ENCODE measurements around the gene PARM1. TPM values are rescaled to one million over a fixed set of nuclear protein-coding genes. Genes with fewer than 3 reads are reported as not detected.

Gene PARM1
- total and polyA plus RNA-seq, 2 of the 4 experiments (the other 2 are of a cell fraction) = 0.07 to 0.18 TPM

GRCh38 chr4:75087416-75087815, 154.5 kb downstream of the PARM1 start:
- H3K14ac ChIP-seq (replicated peaks; ENCODE audit: low read depth, low read length) = no peak overlapping the region
- H2BK15ac ChIP-seq (ENCODE audit: low read depth, low read length) = no peak overlapping the region
- no peak overlapping the region for H3K4me2 ChIP-seq (ENCODE audit: low read depth, low read length)
- DNase-seq (no peak), ATAC-seq (ENCODE audit: low read depth) (no peak)
- in situ Hi-C loops (cut with MboI; ENCODE audit: low sequenced_read_pairs) = no loop called here
- H3K4me3 ChIP-seq (ENCODE audit: insufficient read depth, low read depth, low read length) = no peak overlapping the region
- H2BK120ac ChIP-seq (ENCODE audit: low read depth, low read length) = no peak overlapping the region
- H2AK9ac ChIP-seq (replicated peaks; ENCODE audit: low read depth, low read length, poor library complexity) = no peak overlapping the region
- H2AFZ ChIP-seq (replicated peaks; ENCODE audit: low read length, poor library complexity) = no peak overlapping the region
- no peaks in the 10 kb centered on the region for H3K9me3 ChIP-seq (ENCODE audit: control insufficient read depth, insufficient read depth, low read length)
- intact Hi-C loops (cut with micrococcal nuclease) = no loop called here
- H3K23ac ChIP-seq (ENCODE audit: low read depth, low read length) = no peak overlapping the region
- H4K5ac ChIP-seq (ENCODE audit: low read depth, low read length) = no peak overlapping the region
- TF ChIP-seq CHD1 (IDR thresholded peaks at IDR 0.05; ENCODE audit: low read depth, low read length) = no peak
- TF ChIP-seq RFX5 (IDR thresholded peaks at IDR 0.05; ENCODE audit: low read depth, low read length) = no peak
- TF ChIP-seq NFE2L2 (IDR thresholded peaks at IDR 0.05; ENCODE audit: low read depth, low read length) = no peak
- no peak for TF ChIP-seq CEBPB (IDR thresholded peaks at IDR 0.05; ENCODE audit: low read depth, low read length)
- no peak overlapping the region for H3K9ac ChIP-seq (ENCODE audit: low read depth, low read length)
- H4K8ac ChIP-seq (ENCODE audit: low read depth in 2 of 2, low read length in 2 of 2) = no peak overlapping the region
- no peaks in the 10 kb centered on the region for H4K20me1 ChIP-seq (ENCODE audit: insufficient read depth, low read length)
- no CpG with 5 or more reads among the region's 1 CpG for WGBS, 2 experiments (ENCODE audit: extremely low coverage in 2 of 2, insufficient read length in 1 of 2)
- no peak overlapping the region for H4K91ac ChIP-seq (ENCODE audit: insufficient read depth, low read depth, low read length)
- H3K4me1 ChIP-seq (ENCODE audit: control insufficient read depth, insufficient read depth, low read length) = no peaks in the 10 kb centered on the region
- no peaks in the 10 kb centered on the region for H3K79me1 ChIP-seq (ENCODE audit: low read depth in 1 of 2, low read length in 2 of 2)
- no peak overlapping the region for H3K27ac ChIP-seq (ENCODE audit: insufficient read depth, low read length)
- no TSS peak for BruUV-seq (replicated peaks)
- H3K4ac ChIP-seq (ENCODE audit: low read depth, low read length) = no peak overlapping the region
- H3K27me3 ChIP-seq (ENCODE audit: control insufficient read depth, insufficient read depth, low read length) = no peaks in the 10 kb centered on the region
- H2BK5ac ChIP-seq (ENCODE audit: low read depth, low read length, poor library complexity, severe bottlenecking) = no peak overlapping the region
- no peaks in the 10 kb centered on the region for H3K9me1 ChIP-seq (ENCODE audit: insufficient read depth, low read length)
- POLR2A ChIA-PET (ENCODE audit: unreplicated experiment) = no interaction called here
- dilution Hi-C loops (cut with HindIII; ENCODE audit: low sequenced_read_pairs, unreplicated experiment) = no loop called here
- no peaks in the 10 kb centered on the region for H3K36me3 ChIP-seq (ENCODE audit: control insufficient read depth, insufficient read depth, low read length)
- no peak overlapping the region for H2AK5ac ChIP-seq (ENCODE audit: low read depth, low read length)
- H3K56ac ChIP-seq (ENCODE audit: extremely low read depth, insufficient read depth, low read length) = no peak overlapping the region
- no peak overlapping the region for H2BK20ac ChIP-seq (ENCODE audit: low read depth, low read length)
- CTCF ChIA-PET = no interaction called here
- H3K18ac ChIP-seq (ENCODE audit: low read depth, low read length) = no peak overlapping the region
